ENCODE data around the gene TRAPPC12.

Gene TRAPPC12

DNA sequence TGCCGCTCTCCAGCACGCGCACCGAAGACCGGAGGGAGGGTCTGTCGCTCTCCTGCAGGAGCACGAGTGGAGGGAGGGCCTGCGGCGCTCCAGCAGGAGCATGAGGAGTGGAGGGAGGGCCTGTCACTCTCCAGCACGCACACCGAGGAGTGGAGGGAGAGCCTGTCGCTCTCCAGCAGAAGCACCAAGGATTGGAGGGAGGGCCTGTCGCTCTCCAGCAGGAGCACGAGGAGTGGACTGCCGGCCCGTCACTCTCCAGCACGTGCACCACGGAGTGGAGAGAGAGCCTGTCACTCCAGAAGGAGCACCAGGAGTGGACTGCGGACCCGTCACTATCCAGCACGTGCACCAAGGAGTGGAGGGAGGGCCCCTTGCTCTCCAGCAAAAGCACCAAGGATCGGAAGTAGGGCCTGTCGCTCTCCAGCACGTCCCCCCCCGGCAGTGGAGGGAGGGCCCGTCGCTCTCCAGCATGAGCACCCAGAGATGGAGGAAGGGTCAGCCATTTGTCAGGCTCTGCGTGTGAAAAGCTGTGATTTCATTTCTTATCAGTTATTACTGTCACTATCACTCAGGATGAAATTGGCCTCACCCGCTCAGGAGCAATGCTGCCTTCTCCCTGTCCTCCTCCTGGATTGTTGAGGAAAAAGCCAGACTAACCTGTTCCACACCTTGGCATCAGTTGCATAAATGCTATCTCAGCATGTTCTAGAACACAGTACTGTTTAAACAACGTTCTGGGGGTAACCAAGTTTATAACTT is 103.9 kb downstream of the TRAPPC12 start:
- H3K4me3 ChIP-seq (ENCODE audit: low read depth, low read length) = no peak overlapping the region
- TF ChIP-seq, protein P1, sequence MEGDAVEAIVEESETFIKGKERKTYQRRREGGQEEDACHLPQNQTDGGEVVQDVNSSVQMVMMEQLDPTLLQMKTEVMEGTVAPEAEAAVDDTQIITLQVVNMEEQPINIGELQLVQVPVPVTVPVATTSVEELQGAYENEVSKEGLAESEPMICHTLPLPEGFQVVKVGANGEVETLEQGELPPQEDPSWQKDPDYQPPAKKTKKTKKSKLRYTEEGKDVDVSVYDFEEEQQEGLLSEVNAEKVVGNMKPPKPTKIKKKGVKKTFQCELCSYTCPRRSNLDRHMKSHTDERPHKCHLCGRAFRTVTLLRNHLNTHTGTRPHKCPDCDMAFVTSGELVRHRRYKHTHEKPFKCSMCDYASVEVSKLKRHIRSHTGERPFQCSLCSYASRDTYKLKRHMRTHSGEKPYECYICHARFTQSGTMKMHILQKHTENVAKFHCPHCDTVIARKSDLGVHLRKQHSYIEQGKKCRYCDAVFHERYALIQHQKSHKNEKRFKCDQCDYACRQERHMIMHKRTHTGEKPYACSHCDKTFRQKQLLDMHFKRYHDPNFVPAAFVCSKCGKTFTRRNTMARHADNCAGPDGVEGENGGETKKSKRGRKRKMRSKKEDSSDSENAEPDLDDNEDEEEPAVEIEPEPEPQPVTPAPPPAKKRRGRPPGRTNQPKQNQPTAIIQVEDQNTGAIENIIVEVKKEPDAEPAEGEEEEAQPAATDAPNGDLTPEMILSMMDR (IDR thresholded peaks at IDR 0.05; ENCODE audit: low read depth, low read length) = no peak

DNA sequence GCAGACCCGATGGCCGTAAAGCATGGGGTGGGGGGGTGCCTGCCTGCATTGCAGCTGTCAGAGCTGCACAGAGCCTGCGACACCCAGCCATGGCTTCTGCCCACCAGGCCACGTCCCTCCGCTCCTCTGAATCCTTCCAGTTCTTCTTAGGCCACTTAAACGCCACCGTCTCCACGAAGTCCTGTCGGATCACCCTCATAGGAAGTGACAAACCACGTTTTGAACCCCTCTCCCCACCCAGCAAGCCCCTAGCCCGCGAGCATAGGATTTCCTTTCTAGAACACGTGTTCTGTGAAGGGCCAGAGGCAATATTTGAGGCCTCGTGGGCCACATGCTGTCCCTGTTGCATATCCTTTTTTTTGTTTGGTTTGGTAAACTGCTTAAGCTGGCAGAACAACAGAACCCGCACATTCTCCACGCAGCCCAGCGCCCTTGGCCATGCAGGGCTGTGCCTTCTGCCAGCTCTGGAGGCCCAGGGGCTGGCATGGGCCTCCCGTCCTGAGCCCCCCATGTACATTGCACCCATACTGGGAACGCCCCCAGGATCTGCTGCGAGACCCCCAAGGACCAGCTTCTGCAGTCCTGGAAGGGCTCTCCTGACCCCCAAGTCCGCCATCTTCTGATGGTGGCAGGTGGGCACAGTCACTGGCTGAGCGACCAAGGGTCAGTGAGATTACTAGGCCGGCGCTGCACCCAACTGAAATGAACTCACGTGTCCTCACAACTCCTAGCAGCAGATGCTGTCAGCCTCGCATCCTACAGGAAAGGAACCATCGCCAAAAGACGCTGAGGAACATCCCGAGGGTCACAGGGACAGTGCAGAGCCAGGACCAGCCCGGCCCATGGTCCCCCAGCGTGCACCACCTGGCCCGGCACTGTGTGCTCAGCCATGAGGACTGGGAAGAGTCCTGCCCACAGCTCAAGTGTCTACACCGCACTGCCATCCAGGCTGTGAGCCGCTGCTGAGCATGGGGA is 104.8 kb downstream of the TRAPPC12 start:
- TF ChIP-seq, protein P1 (IDR thresholded peaks at IDR 0.05; ENCODE audit: low read depth, low read length) = no peak
- H3K4me3 ChIP-seq (ENCODE audit: low read depth, low read length) = no peak overlapping the region

DNA sequence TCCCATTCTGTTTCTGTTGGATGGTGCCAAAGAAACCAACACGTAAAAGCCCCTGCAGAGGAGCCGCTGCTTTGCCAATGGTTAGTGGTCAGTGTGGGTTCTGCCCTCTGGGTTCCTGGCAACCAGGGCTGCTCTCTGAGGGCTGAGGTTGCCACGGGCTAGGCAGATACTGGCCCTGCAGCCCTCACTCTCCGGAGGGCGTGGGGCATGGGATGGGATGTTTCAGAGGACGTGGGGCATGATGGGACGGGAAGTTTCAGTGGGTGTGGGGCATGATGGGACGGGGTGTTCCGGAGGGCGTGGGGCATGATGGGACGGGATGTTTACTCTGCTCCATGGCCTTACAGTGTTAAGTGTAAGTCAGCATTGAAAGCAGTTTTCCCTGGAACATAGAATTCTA is 105.7 kb downstream of the TRAPPC12 start:
- no peak overlapping the region for H3K4me3 ChIP-seq (ENCODE audit: low read depth, low read length)
- TF ChIP-seq, protein P1 (IDR thresholded peaks at IDR 0.05; ENCODE audit: low read depth, low read length) = no peak

DNA sequence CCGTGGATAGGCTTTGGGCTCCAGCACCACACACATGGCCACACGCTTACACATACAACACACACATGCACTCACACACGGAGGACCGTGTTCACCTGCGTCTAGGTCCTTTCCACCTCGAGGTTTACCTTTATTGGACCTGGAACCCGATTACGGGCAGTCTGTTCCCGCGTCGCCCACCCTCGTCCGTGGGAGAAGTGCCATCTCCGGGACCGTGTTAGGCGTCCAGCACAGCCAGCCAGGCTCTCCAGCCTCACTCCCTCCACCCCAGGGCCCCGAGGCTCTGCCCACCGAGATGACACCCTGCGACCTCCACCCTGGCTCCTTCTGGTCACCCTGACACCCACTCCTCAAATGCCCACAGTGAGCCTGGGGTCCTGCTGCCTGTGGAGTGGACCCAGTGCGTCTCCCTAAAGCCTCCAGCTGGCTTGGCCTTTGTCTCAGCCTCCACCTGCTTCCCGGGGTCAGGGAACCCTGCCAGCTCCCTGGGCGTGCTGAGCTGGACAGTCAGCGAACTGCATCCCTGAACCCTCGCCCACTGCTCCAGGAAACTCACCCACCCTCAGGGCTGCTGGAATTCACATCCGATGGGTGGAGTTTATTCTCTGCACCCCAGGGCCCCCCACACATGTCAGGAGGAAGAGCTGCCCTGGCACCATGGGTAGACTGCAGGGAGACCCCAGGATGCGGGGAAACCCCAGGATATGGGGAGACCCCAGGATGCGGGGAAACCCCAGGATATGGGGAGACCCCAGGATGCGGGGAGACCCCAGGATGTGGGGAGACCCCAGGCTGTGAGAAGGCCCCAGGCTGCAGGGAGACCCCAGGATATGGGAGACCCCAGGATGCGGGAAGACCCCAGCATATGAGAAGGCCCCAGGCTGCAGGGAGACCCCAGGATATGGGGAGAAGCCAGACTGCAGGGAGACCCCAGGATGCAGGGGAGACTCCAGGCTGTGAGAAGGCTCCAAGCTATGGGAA is 106.8 kb downstream of the TRAPPC12 start:
- no peak overlapping the region for H3K4me3 ChIP-seq (ENCODE audit: low read depth, low read length)
- TF ChIP-seq, protein P1 (IDR thresholded peaks at IDR 0.05; ENCODE audit: low read depth, low read length) = no peak

DNA sequence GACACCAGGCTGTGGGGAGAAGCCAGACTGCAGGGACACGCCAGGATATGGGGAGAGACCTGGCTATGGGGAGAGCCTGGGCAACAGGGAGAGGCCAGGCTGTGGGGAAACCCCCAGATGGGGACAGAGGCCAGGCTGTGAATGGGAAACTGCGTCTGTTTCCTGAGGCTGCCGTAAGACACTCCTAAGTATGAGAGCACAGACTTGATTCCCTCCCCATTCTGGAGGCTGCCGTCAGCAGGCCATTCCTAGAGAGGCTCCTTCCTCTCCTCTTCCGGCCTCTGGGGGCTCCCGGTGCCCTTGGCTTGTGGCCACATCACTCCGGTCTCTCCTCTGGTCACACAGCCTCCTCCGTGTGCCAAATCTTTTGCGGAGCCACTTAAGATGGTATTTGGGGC is 107.5 kb downstream of the TRAPPC12 start:
- TF ChIP-seq, protein P1 (IDR thresholded peaks at IDR 0.05; ENCODE audit: low read depth, low read length) = no peak
- H3K4me3 ChIP-seq (ENCODE audit: low read depth, low read length) = no peak overlapping the region

DNA sequence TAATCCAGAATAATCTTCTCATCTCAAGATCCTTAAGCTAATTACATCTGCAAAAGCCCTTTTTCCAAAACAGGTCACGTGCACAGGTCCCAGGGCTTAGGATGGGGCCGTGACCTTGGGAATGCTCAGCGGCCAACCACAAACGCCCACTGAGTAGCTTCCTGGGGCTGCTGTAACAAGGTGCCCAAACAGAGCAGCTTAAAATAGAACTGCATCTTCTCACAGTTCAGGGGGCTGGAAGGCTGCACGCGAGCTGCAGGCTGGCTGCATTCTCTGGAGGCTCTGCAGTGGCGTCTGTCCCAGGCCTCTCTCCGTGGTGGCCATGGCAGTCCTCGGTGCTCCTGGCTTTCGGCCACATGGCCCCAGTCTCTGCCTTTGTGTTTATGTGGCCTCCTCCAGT is 107.9 kb downstream of the TRAPPC12 start:
- H3K4me3 ChIP-seq (ENCODE audit: low read depth, low read length) = no peak overlapping the region
- TF ChIP-seq, protein P1 (IDR thresholded peaks at IDR 0.05; ENCODE audit: low read depth, low read length) = no peak
